Measurements from ENCODE around the gene LHB.
A peak's percentile ranks its signal among the peaks of the same experiment; 100 is the strongest.
"Not testable (repeated sequence)": the region's sequence is repeated elsewhere in the genome, so short reads cannot be mapped to it uniquely, and the experiment has no call there.

The LHB gene

DNA sequence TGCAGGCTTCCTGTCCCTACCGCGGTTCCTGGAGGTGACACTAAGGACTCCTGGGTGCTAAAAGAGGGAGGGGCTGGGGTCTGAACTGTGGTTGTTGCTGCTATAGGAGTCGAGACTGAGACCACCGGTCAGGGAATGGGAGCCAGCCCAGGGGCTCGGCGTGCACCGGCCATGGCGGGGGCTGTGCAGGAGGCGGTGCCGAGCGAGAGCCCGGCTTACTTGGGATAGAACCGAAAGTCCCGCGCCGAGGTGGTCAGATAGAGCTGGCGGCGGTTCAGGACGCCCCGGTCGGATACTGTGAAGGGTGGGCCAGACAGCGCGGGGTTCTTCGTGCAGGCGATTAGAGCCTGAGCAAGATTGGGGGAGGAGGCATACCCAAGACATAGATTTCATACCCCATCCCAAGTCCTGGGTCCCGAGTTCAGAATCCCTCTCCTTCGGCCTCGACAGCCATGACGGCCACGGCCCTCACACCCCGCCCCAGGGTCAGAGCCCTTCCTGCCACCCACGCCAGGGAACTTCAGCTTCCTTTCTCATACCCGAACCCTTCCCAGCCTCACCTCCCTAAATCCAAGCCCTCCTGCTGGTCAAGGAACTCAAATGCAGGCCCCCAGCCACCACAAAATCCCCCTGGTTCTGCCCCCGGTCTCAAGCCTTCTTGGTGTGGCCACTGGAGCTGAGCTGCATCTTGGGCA, 40.2 kb upstream of the LHB start:
- peaks cover 21 to 25% of the 10 kb centered on the region in 2 donors for H3K27me3 ChIP-seq (ENCODE audit: control insufficient read depth in 1 of 2, insufficient read depth in 2 of 2, low read length in 2 of 2)
- H3K9me3 ChIP-seq (ENCODE audit: control insufficient read depth in 2 of 2, low read length in 2 of 2); H3K36me3 ChIP-seq (ENCODE audit: control insufficient read depth in 2 of 2, insufficient read depth in 2 of 2, low read length in 2 of 2); H3K27ac ChIP-seq (ENCODE audit: low read length): not testable (repeated sequence)
- peak overlapping the region; percentile 57 to 75 for H3K4me3 ChIP-seq (ENCODE audit: low read length in 2 of 2)
- H3K4me1 ChIP-seq (ENCODE audit: control insufficient read depth, insufficient read depth, low read length): peaks cover 22% of the 10 kb centered on the region
- H3K9ac ChIP-seq (ENCODE audit: low read length in 2 of 2): peak overlapping the region; percentile 33 to 47

GRCh38 chr19:49056101-49056901, 39.4 kb upstream of the LHB start:
- Histone ChIP-seq H3K27me3 (ENCODE audit: control insufficient read depth in 1 of 2, insufficient read depth in 2 of 2, low read length in 2 of 2) (peaks cover 17 to 20% of the 10 kb centered on the region in 2 donors), H3K4me3 (ENCODE audit: low read length in 2 of 2) (peak overlapping the region; percentile 57 to 75), H3K4me1 (ENCODE audit: control insufficient read depth, insufficient read depth, low read length) (peaks cover 22% of the 10 kb centered on the region), H3K9ac (ENCODE audit: low read length in 2 of 2) (peak overlapping the region; percentile 33 to 47), H3K9me3 (ENCODE audit: control insufficient read depth in 2 of 2, low read length in 2 of 2) (no peaks in the 10 kb centered on the region), H3K27ac (ENCODE audit: low read length) (no peak overlapping the region), H3K36me3 (ENCODE audit: control insufficient read depth in 2 of 2, insufficient read depth in 2 of 2, low read length in 2 of 2) (no peaks in the 10 kb centered on the region)

- not testable (repeated sequence) for H3K9ac ChIP-seq (ENCODE audit: low read length in 2 of 2); H3K27me3 ChIP-seq (ENCODE audit: control insufficient read depth in 1 of 2, insufficient read depth in 2 of 2, low read length in 2 of 2); H3K36me3 ChIP-seq (ENCODE audit: control insufficient read depth in 2 of 2, insufficient read depth in 2 of 2, low read length in 2 of 2); H3K4me3 ChIP-seq (ENCODE audit: low read length in 2 of 2); H3K27ac ChIP-seq (ENCODE audit: low read length); H3K9me3 ChIP-seq (ENCODE audit: control insufficient read depth in 2 of 2, low read length in 2 of 2); H3K4me1 ChIP-seq (ENCODE audit: control insufficient read depth, insufficient read depth, low read length)
These were observed 33.6 kb upstream of the LHB start for GRCh38 chr19:49050376-49051033.

GRCh38 chr19:49049834-49050233, 32.9 kb upstream of the LHB start:
- not testable (repeated sequence) for H3K4me1 ChIP-seq (ENCODE audit: control insufficient read depth, insufficient read depth, low read length); H3K9ac ChIP-seq (ENCODE audit: low read length in 2 of 2); H3K36me3 ChIP-seq (ENCODE audit: control insufficient read depth in 2 of 2, insufficient read depth in 2 of 2, low read length in 2 of 2)

GRCh38 chr19:49049011-49049410, 32.1 kb upstream of the LHB start, which contains the start of gene CGB8:
Gene CGB8, minus strand, starts transcription at chr19:49049111. Its CDS starts 372 bp downstream, at chr19:49048739.
- H3K27me3 ChIP-seq (ENCODE audit: control insufficient read depth in 1 of 2, insufficient read depth in 2 of 2, low read length in 2 of 2); H3K4me1 ChIP-seq (ENCODE audit: control insufficient read depth, insufficient read depth, low read length); H3K36me3 ChIP-seq (ENCODE audit: control insufficient read depth in 2 of 2, insufficient read depth in 2 of 2, low read length in 2 of 2); H3K27ac ChIP-seq (ENCODE audit: low read length); H3K4me3 ChIP-seq (ENCODE audit: low read length in 2 of 2); H3K9me3 ChIP-seq (ENCODE audit: control insufficient read depth in 2 of 2, low read length in 2 of 2); H3K9ac ChIP-seq (ENCODE audit: low read length in 2 of 2): not testable (repeated sequence)

More at GRCh38 chr19:49049834-49050233, 32.9 kb upstream of the LHB start:
- H3K4me3 ChIP-seq (ENCODE audit: low read length in 2 of 2); H3K27me3 ChIP-seq (ENCODE audit: control insufficient read depth in 1 of 2, insufficient read depth in 2 of 2, low read length in 2 of 2); H3K27ac ChIP-seq (ENCODE audit: low read length); H3K9me3 ChIP-seq (ENCODE audit: control insufficient read depth in 2 of 2, low read length in 2 of 2): not testable (repeated sequence)

GRCh38 chr19:49043548-49043947, 26.7 kb upstream of the LHB start, which contains the start of gene CGB5:
Gene CGB5, plus strand, starts transcription at chr19:49043848. Its CDS starts 362 bp downstream, at chr19:49044210.
- H3K27me3 ChIP-seq (ENCODE audit: control insufficient read depth in 1 of 2, insufficient read depth in 2 of 2, low read length in 2 of 2); H3K4me3 ChIP-seq (ENCODE audit: low read length in 2 of 2); H3K27ac ChIP-seq (ENCODE audit: low read length); H3K9ac ChIP-seq (ENCODE audit: low read length in 2 of 2); H3K36me3 ChIP-seq (ENCODE audit: control insufficient read depth in 2 of 2, insufficient read depth in 2 of 2, low read length in 2 of 2); H3K4me1 ChIP-seq (ENCODE audit: control insufficient read depth, insufficient read depth, low read length); H3K9me3 ChIP-seq (ENCODE audit: control insufficient read depth in 2 of 2, low read length in 2 of 2): not testable (repeated sequence)

GRCh38 chr19:49042666-49043065, 25.8 kb upstream of the LHB start:
- not testable (repeated sequence) for H3K36me3 ChIP-seq (ENCODE audit: control insufficient read depth in 2 of 2, insufficient read depth in 2 of 2, low read length in 2 of 2); H3K9ac ChIP-seq (ENCODE audit: low read length in 2 of 2); H3K9me3 ChIP-seq (ENCODE audit: control insufficient read depth in 2 of 2, low read length in 2 of 2); H3K4me3 ChIP-seq (ENCODE audit: low read length in 2 of 2); H3K27me3 ChIP-seq (ENCODE audit: control insufficient read depth in 1 of 2, insufficient read depth in 2 of 2, low read length in 2 of 2); H3K27ac ChIP-seq (ENCODE audit: low read length); H3K4me1 ChIP-seq (ENCODE audit: control insufficient read depth, insufficient read depth, low read length)

DNA sequence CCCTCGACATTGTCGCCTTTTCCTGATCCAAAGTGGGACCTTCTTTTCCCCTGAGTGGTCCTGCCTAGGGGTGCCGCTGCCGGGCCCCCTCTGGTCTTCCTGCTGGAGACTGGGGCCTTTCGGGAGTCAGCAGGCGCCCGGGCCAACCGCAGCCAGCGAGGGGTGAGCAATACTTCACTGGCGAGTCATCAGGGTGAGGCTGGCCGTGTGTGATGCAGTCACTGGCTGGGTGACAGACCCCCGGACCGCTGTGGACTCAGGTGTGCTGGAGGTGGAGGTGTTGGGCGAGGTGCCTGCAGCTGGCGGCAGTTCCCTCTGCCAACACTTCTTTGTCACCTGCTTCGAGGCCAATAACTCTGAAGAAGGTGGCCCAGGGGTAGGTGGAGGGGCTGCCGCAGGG, 25.3 kb upstream of the LHB start:
- Histone ChIP-seq H3K4me1 (ENCODE audit: control insufficient read depth, insufficient read depth, low read length) (no peaks in the 10 kb centered on the region), H3K27ac (ENCODE audit: low read length) (no peak overlapping the region), H3K4me3 (ENCODE audit: low read length in 2 of 2) (no peak overlapping the region), H3K9ac (ENCODE audit: low read length in 2 of 2) (no peak overlapping the region), H3K27me3 (ENCODE audit: control insufficient read depth in 1 of 2, insufficient read depth in 2 of 2, low read length in 2 of 2) (no peaks in the 10 kb centered on the region), H3K9me3 (ENCODE audit: control insufficient read depth in 2 of 2, low read length in 2 of 2) (no peaks in the 10 kb centered on the region), H3K36me3 (ENCODE audit: control insufficient read depth in 2 of 2, insufficient read depth in 2 of 2, low read length in 2 of 2) (no peaks in the 10 kb centered on the region)

DNA sequence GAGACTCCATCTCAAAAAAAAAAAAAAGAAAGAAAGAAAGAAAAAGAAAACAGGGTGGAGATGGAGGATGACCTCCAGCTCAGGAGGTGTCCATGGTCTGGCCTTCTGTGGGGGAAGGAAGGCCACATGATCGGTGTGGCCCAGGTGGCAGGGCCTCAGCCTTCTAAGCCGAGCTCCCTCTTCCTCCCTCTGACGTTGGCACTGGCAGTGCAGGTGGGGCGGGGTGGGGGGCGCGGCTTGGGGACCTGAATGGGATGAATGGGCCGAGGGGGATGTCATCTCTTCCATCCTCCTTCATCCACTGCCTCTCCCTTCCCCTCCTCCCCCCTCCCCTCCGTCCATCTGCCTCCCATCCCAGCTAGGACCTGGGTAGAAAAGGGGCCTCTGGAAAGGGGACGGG, 22.8 kb upstream of the LHB start:
- H3K36me3 ChIP-seq (ENCODE audit: control insufficient read depth in 2 of 2, insufficient read depth in 2 of 2, low read length in 2 of 2); H3K27ac ChIP-seq (ENCODE audit: low read length); H3K9me3 ChIP-seq (ENCODE audit: control insufficient read depth in 2 of 2, low read length in 2 of 2); H3K9ac ChIP-seq (ENCODE audit: low read length in 2 of 2); H3K4me1 ChIP-seq (ENCODE audit: control insufficient read depth, insufficient read depth, low read length); H3K27me3 ChIP-seq (ENCODE audit: control insufficient read depth in 1 of 2, insufficient read depth in 2 of 2, low read length in 2 of 2); H3K4me3 ChIP-seq (ENCODE audit: low read length in 2 of 2): not testable (repeated sequence)

DNA sequence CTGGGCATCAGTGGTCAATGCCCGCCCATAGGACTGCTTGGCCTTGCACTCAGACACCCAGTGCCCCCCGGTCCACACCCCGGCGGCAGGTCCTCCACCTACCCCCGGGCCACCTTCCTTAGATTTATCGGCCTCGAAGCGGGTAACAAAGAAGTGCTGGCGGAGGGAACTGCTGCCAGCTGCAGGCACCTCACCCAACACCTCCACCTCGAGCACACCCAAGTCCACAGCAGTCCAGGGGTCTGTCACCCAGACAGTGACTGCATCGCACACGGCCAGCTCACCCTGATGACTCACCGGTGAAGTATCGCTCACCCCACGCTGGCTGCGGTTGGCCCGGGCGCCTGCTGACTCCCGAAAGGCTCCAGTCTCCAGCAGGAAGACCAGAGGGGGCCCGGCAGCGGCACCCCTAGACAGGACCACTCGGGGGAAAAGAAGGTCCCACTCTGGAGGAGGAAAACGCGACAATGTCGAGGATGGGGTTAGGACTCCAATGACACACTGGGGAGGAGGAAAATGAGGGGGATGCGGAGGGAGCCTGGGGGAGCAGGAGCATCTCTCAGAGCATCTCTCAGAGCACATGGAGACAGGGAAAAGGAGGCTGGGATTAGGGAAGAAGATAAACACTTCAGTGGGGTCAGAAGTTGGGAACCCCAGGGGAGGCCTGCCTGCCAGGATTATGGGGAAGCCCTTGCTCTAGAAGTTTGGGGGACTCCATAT, 21.8 kb upstream of the LHB start:
- H3K36me3 ChIP-seq (ENCODE audit: control insufficient read depth in 2 of 2, insufficient read depth in 2 of 2, low read length in 2 of 2); H3K4me3 ChIP-seq (ENCODE audit: low read length in 2 of 2); H3K27ac ChIP-seq (ENCODE audit: low read length); H3K4me1 ChIP-seq (ENCODE audit: control insufficient read depth, insufficient read depth, low read length); H3K9me3 ChIP-seq (ENCODE audit: control insufficient read depth in 2 of 2, low read length in 2 of 2); H3K9ac ChIP-seq (ENCODE audit: low read length in 2 of 2); H3K27me3 ChIP-seq (ENCODE audit: control insufficient read depth in 1 of 2, insufficient read depth in 2 of 2, low read length in 2 of 2): not testable (repeated sequence)

Measured in stomach smooth muscle (tissue), 2 donors.